HEK293 (cell line): ENCODE data around the gene ACAD8.
A peak's percentile ranks its signal among the peaks of the same experiment; 100 is the strongest.

Source experiments
- CTCF ChIP-seq: fragments of 450-650 bp; formaldehyde crosslinking; IDR thresholded peaks from 2 replicates; pipeline ENCODE4 v1.5.1; 2016; ENCODE audit warnings: missing biosample characterization, missing genetic modification characterization
- KLF17 ChIP-seq: fragments of 450-650 bp; formaldehyde crosslinking; IDR thresholded peaks from 2 replicates; pipeline ENCODE4 v1.5.1; 2016; ENCODE audit warnings: missing biosample characterization, missing genetic modification characterization
- KLF7 ChIP-seq: fragments of 450-650 bp; formaldehyde crosslinking; IDR thresholded peaks from 2 replicates; pipeline ENCODE4 v1.5.1; 2016; ENCODE audit warnings: missing biosample characterization, missing genetic modification characterization, borderline replicate concordance
- PBX3 ChIP-seq: sonication (generic); formaldehyde crosslinking; IDR thresholded peaks from 2 replicates; pipeline ENCODE4 v1.8.1; 2022; ENCODE audit warnings: mild to moderate bottlenecking, moderate library complexity, missing genetic modification reagents
- SCRT2 ChIP-seq: fragments of 450-650 bp; formaldehyde crosslinking; IDR thresholded peaks from 2 replicates; pipeline ENCODE4 v1.5.1; 2016; ENCODE audit warnings: missing biosample characterization, missing genetic modification characterization
- SP2 ChIP-seq: fragments of 450-650 bp; formaldehyde crosslinking; IDR thresholded peaks from 2 replicates; pipeline ENCODE4 v1.5.1; 2016; ENCODE audit warnings: missing biosample characterization, missing genetic modification characterization
- SP3 ChIP-seq: fragments of 450-650 bp; formaldehyde crosslinking; IDR thresholded peaks from 2 replicates; pipeline ENCODE4 v1.5.1; 2016; ENCODE audit warnings: missing biosample characterization, missing genetic modification characterization
- TCF7L2 ChIP-seq: IDR thresholded peaks from 2 replicates; pipeline ENCODE4 v1.6.1; 2011; ENCODE audit warnings: low read depth, mild to moderate bottlenecking, inconsistent platforms, low read length, moderate library complexity, borderline replicate concordance
- WT1 ChIP-seq: fragments of 450-650 bp; formaldehyde crosslinking; IDR thresholded peaks from 2 replicates; pipeline ENCODE4 v1.5.1; 2016; ENCODE audit warnings: missing biosample characterization, missing genetic modification characterization
- ZBTB26 ChIP-seq: fragments of 450-650 bp; formaldehyde crosslinking; optimal IDR thresholded peaks from 2 replicates; pipeline ENCODE3; 2016; ENCODE audit warnings: missing biosample characterization, mild to moderate bottlenecking, missing genetic modification characterization
- ZEB2 ChIP-seq: fragments of 450-650 bp; formaldehyde crosslinking; IDR thresholded peaks from 2 replicates; pipeline ENCODE4 v1.5.1; 2016; ENCODE audit warnings: missing biosample characterization, missing genetic modification characterization
- ZNF133 ChIP-seq: fragments of 450-650 bp; formaldehyde crosslinking; IDR thresholded peaks from 2 replicates; pipeline ENCODE4 v1.5.1; 2016; ENCODE audit warnings: missing biosample characterization, missing genetic modification characterization
- ZNF2 ChIP-seq: fragments of 450-650 bp; formaldehyde crosslinking; IDR thresholded peaks from 2 replicates; pipeline ENCODE4 v1.5.1; 2016; ENCODE audit warnings: missing biosample characterization, missing genetic modification characterization
- ZNF501 ChIP-seq: fragments of 450-650 bp; formaldehyde crosslinking; IDR thresholded peaks from 2 replicates; pipeline ENCODE4 v1.5.1; 2016; ENCODE audit warnings: missing biosample characterization, missing genetic modification characterization
- ZNF544 ChIP-seq: fragments of 450-650 bp; formaldehyde crosslinking; IDR thresholded peaks from 2 replicates; pipeline ENCODE4 v1.5.0; 2017; ENCODE audit warnings: missing biosample characterization, missing genetic modification characterization
- ZNF692 ChIP-seq: fragments of 450-650 bp; formaldehyde crosslinking; IDR thresholded peaks from 2 replicates; pipeline ENCODE4 v1.5.1; 2016; ENCODE audit warnings: missing biosample characterization, missing genetic modification characterization
- ZNF707 ChIP-seq: fragments of 450-650 bp; formaldehyde crosslinking; IDR thresholded peaks from 2 replicates; pipeline ENCODE4 v1.5.1; 2016; ENCODE audit warnings: missing biosample characterization, missing genetic modification characterization
- ZNF837 ChIP-seq: fragments of 450-650 bp; formaldehyde crosslinking; IDR thresholded peaks from 2 replicates; pipeline ENCODE4 v1.5.1; 2016; ENCODE audit warnings: missing biosample characterization, missing genetic modification characterization
- ZSCAN30 ChIP-seq: fragments of 450-650 bp; IDR thresholded peaks from 2 replicates; pipeline ENCODE4 v1.5.1; 2018; ENCODE audit warnings: missing biosample characterization, mild to moderate bottlenecking, missing genetic modification characterization, moderate library complexity

ACAD8 gene

GRCh38 chr11:134275534-134276395 lies 22.4 kb downstream of the ACAD8 start, which contains the start of gene GLB1L3 (continued):
- TF ChIP-seq CTCF (tag by site-specific recombination) = peak; percentile 91
- TF ChIP-seq ZNF501 = 0 out of 2 replicates have a peak, but pooled peaks have one; percentile 33
- TF ChIP-seq ZNF837 (tag by site-specific recombination) = no peak
- TF ChIP-seq ZBTB26 (tag by site-specific recombination) = peak; percentile 96
- TF ChIP-seq PBX3 (CRISPR knock-in tag) = peak; percentile 36; the same call in 1 of the 2 replicates
- TF ChIP-seq ZNF2 (tag by site-specific recombination) = peak; percentile 89; the same call in 1 of the 2 replicates
- 0 out of 2 replicates have a peak, but pooled peaks have one; percentile 41 for TF ChIP-seq WT1 (tag by site-specific recombination)
- TF ChIP-seq ZEB2 (tag by site-specific recombination) = peak; percentile 66; the same call in 1 of the 2 replicates
- peak; percentile 32; the same call in 1 of the 2 replicates for TF ChIP-seq SP3 (tag by site-specific recombination)
- peak; percentile 57 for TF ChIP-seq ZSCAN30 (tag by site-specific recombination)
- TF ChIP-seq ZNF692 = peak; percentile 45; the same call in 1 of the 2 replicates
- TF ChIP-seq ZNF133 (tag by site-specific recombination) = no peak
- peak; percentile 60; the same call in 1 of the 2 replicates for TF ChIP-seq KLF17 (tag by site-specific recombination)
- TF ChIP-seq ZNF707 (tag by site-specific recombination) = no peak
- peak; percentile 38; the same call in 1 of the 2 replicates for TF ChIP-seq KLF7
- TF ChIP-seq SCRT2 = no peak
- TF ChIP-seq TCF7L2 = peak; percentile 71
- TF ChIP-seq SP2 (tag by site-specific recombination) = peak; percentile 54; the same call in 1 of the 2 replicates
- TF ChIP-seq ZNF544 (tag by site-specific recombination) = no peak
